ENCODE results near the gene APAF1.

GRCh38 chr12:98780261-98780660, 135.2 kb downstream of the APAF1 start:
- TF ChIP-seq CTCF (IDR thresholded peaks at IDR 0.05; ENCODE audit: extremely low read depth in 1 of 2, insufficient read depth in 1 of 2, low read depth in 1 of 2, low read length in 2 of 2) = no peak
- TF ChIP-seq POLR2AphosphoS5 (IDR thresholded peaks at IDR 0.05; ENCODE audit: insufficient read depth, low read depth, low read length) = no peak
- no peak for TF ChIP-seq MAX (IDR thresholded peaks at IDR 0.05; ENCODE audit: insufficient read depth, insufficient read length)
- no peak for TF ChIP-seq POLR2A (IDR thresholded peaks at IDR 0.05; ENCODE audit: low read depth, low read length)
- TF ChIP-seq JUN (IDR thresholded peaks at IDR 0.05; ENCODE audit: borderline replicate concordance, insufficient read depth, insufficient read length, low read depth) = no peak
- TF ChIP-seq GATA2 (IDR thresholded peaks at IDR 0.05; ENCODE audit: insufficient read depth, insufficient read length, low read depth, low read length) = no peak
- TF ChIP-seq EZH2 (IDR thresholded peaks at IDR 0.05; ENCODE audit: borderline replicate concordance, low read depth, low read length, severe bottlenecking) = no peak
- no peak for TF ChIP-seq FOS (IDR thresholded peaks at IDR 0.05; ENCODE audit: borderline replicate concordance, insufficient read depth, low read length)
- no peak for TF ChIP-seq MYC (IDR thresholded peaks at IDR 0.05; ENCODE audit: low read depth, low read length)
